ENCODE measurements around the gene DSG4.
A peak's percentile ranks its signal among the peaks of the same experiment; 100 is the strongest.
"Not testable (repeated sequence)": the region's sequence is repeated elsewhere in the genome, so short reads cannot be mapped to it uniquely, and the experiment has no call there.

Gene DSG4, protein sequence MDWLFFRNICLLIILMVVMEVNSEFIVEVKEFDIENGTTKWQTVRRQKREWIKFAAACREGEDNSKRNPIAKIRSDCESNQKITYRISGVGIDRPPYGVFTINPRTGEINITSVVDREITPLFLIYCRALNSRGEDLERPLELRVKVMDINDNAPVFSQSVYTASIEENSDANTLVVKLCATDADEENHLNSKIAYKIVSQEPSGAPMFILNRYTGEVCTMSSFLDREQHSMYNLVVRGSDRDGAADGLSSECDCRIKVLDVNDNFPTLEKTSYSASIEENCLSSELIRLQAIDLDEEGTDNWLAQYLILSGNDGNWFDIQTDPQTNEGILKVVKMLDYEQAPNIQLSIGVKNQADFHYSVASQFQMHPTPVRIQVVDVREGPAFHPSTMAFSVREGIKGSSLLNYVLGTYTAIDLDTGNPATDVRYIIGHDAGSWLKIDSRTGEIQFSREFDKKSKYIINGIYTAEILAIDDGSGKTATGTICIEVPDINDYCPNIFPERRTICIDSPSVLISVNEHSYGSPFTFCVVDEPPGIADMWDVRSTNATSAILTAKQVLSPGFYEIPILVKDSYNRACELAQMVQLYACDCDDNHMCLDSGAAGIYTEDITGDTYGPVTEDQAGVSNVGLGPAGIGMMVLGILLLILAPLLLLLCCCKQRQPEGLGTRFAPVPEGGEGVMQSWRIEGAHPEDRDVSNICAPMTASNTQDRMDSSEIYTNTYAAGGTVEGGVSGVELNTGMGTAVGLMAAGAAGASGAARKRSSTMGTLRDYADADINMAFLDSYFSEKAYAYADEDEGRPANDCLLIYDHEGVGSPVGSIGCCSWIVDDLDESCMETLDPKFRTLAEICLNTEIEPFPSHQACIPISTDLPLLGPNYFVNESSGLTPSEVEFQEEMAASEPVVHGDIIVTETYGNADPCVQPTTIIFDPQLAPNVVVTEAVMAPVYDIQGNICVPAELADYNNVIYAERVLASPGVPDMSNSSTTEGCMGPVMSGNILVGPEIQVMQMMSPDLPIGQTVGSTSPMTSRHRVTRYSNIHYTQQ

DNA sequence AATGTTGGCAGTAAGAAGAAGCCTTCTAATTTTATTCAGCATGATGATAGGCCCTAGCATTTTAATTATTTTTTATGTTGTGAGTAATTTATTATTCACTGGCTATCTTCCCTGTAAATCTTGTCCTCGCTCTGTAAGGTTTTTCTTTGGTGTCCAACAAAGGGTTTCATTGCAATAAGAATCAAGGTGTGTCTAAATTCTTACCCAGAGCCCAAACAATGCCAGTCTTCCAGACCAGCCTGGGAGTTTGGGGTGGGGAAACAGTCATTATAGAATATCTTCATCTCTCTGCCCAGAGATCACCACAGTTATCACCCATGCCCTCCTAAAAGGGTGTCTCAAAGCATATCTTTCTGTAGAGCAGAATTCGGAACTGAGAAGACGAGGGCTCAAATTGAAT is at the start of gene DSG4:
Gene DSG4, plus strand, starts transcription at position 301 of the 400 bp plus-strand sequence. CDS start 135 bp downstream, outside the sequence.
- DNase-seq, result no peak

DNA sequence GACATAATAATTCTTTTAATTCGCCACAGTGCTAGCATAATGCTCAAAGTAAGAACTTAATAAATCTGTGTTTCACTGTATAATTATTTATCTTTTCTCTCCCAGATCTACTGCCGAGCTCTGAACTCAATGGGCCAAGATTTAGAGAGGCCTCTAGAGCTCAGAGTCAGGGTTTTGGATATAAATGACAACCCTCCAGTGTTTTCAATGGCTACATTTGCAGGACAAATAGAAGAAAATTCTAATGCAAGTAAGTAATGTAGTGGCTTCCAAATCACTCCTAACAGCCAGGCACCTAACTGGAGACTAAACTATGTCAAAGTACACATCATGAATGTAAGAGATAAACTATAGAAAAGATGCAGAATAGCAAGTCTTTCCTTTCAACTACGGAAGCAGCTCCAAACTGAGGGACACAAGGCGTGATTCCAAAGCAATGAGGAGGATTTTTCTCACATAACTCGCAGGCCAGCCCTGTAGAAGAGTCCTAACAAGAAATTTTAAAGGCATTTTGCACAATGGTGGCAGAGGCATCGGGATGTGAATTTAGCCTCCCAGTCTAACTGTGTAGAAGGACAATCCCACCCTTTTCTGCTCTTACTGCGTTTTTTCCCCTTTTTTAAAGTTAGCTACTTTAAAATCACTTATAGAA is 46.7 kb upstream of the DSG4 start:
- DNase-seq, result no peak

DNA sequence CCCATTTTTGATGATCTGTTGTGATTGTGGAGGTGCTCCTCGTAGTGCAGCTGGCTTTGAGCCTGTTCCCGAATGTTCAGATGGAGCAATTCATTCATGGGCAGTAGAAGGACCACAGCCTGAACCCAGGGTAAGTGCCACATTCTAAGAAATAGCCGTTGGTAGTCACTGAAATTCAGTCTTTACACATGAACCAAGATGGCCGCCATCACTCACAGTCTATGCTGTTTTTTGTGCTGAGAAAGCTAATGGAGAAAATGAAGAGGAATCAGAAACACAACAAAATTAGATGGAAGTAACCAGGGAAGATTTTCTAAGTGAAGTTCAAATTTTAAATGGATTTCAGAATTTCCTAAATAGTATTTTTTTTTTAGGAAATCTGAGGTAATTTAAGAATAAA is 33.1 kb upstream of the DSG4 start:
- no peak for DNase-seq

DNA sequence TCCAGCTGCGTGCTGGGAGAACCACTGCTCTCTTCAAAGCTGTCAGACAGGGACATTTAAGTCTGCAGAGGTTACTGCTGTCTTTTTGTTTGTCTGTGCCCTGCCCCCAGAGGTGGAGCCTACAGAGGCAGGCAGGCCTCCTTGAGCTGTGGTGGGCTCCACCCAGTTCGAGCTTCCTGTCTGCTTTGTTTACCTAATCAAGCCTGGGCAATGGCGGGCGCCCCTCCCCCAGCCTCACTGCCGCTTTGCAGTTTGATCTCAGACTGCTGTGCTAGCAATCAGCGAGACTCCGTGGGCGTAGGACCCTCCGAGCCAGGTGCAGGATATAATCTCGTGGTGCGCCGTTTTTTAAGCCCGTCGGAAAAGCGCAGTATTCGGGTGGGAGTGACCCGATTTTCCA is 23.2 kb upstream of the DSG4 start:
- DNase-seq, result not testable (repeated sequence)

- no peak for DNase-seq
Observed at GRCh38 chr18:31354990-31355389, 21.6 kb upstream of the DSG4 start.

GRCh38 chr18:31356025-31356424 is 20.6 kb upstream of the DSG4 start:
- no peak for DNase-seq

GRCh38 chr18:31364190-31364589 is 12.4 kb upstream of the DSG4 start:
- DNase-seq, result no peak

DNA sequence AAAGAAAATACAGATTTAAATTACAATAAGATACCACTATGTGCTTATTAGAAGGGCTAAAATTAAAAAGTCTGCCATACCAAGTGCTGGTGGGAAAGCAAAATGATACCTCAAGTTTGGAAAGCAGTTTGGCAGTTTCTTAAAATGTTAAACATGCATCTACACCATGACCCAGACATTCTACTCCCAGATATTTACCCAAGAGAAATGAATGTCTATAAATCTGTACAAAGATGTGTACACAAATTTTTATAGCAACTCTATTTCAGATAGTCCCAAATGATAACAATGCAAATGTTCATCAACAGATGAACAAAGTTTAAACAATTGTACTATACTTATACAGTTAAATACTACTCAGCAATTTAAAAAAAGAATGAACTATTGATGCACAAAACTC is 7.1 kb upstream of the DSG4 start:
- DNase-seq, result no peak

- DNase-seq, result no peak
Observed at GRCh38 chr18:31371989-31372388, 4.6 kb upstream of the DSG4 start.

DNA sequence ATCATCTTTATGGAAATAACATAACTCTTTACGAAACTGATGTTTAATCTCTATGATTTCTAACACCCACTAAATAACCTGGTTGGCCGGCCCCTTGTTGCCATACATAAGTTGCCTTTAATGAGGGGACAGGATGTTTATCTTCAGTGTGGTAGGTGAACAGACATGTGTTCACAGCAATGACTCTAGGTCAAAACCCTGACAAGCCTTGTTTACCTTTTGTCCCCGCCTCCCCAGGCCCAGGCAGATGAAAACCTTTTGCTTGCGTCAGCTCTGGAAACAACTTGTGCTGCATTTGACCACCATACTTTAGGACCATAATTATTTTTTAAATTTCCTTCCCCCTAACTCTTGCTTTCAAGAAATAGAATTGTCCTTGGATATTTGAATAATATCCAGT is 2.9 kb upstream of the DSG4 start:
- DNase-seq, result peak; percentile 87

- DNase-seq, result no peak
Observed at GRCh38 chr18:31380912-31381311, 4.3 kb downstream of the DSG4 start.

GRCh38 chr18:31382107-31382506 is 5.5 kb downstream of the DSG4 start:
- no peak for DNase-seq

GRCh38 chr18:31386741-31387140 is 10.2 kb downstream of the DSG4 start:
- no peak for DNase-seq

- no peak for DNase-seq
Observed at GRCh38 chr18:31393286-31393685, 16.7 kb downstream of the DSG4 start.

GRCh38 chr18:31396796-31397612 is 20.4 kb downstream of the DSG4 start:
- peak; percentile 37 for DNase-seq

GRCh38 chr18:31398191-31398590 is 21.6 kb downstream of the DSG4 start:
- DNase-seq, result no peak

DNA sequence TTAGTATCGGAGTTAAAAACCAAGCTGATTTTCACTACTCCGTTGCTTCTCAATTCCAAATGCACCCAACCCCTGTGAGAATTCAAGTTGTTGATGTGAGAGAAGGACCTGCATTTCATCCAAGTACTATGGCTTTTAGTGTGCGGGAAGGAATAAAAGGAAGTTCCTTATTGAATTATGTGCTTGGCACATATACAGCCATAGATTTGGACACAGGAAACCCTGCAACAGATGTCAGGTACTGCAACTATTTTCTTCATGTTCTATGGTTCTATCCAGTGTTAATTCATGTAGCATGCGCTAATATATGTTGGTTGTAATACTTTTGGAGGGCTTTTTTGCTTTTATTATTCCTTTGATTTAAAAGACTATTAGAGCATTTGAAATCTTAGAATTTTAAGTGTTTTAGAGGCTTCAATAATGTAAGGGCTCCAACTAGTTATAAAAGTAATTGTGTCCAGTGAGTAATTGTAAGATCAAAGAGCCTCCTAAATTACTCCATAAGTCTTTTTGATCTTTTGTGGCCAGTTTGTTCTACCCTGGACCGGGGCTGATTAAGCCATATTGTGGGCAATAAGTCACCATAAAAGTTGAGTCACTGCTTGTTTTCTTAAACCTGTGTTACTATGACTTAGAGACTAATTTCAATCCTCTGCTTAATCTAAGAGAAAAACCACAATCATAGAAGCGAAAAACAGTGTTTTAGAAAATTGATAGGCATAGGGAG is 22.9 kb downstream of the DSG4 start:
- no peak for DNase-seq

GRCh38 chr18:31401156-31402025 is 24.8 kb downstream of the DSG4 start:
- peak; percentile 49 for DNase-seq

DNA sequence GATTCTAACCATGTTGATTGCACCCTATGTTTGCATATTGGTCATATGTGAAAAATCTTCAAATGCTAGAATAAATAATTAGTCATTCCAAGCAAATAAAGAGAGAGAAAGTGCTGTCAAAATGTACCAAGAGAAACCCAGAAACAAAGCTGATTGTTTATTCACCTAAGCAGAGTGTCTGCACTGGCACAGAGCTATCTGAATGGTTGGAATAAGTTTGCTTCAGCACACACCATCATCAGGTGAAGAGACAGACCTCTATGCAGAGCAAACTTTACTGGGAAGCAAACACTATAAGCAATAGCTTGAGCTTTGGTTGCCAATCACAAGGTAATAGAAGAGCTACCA is 25.4 kb downstream of the DSG4 start:
- DNase-seq, result peak; percentile 28

DNA sequence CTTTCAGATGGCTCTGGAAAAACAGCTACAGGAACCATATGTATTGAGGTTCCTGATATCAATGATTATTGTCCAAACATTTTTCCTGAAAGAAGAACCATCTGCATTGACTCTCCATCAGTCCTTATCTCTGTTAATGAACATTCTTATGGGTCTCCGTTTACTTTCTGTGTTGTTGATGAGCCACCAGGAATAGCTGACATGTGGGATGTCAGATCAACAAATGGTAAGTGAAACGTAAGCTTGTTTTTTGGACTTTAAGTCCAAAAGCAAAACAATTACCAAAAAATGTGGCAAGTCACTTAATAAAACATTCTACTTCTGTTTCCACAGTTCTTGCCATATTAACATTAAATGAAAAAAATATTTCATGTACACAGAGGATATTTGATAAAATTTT is 26.8 kb downstream of the DSG4 start:
- no peak for DNase-seq

GRCh38 chr18:31407649-31408048 is 31.1 kb downstream of the DSG4 start:
- no peak for DNase-seq
